ENCODE data around the gene IFT80.
"Not testable (repeated sequence)": the region's sequence is repeated elsewhere in the genome, so short reads cannot be mapped to it uniquely, and the experiment has no call there.

Gene IFT80

GRCh38 chr3:160369784-160370183 lies 29.2 kb downstream of the IFT80 start:
- in situ Hi-C loops (cut with MboI; ENCODE audit: low sequenced_read_pairs), result no loop called here

DNA sequence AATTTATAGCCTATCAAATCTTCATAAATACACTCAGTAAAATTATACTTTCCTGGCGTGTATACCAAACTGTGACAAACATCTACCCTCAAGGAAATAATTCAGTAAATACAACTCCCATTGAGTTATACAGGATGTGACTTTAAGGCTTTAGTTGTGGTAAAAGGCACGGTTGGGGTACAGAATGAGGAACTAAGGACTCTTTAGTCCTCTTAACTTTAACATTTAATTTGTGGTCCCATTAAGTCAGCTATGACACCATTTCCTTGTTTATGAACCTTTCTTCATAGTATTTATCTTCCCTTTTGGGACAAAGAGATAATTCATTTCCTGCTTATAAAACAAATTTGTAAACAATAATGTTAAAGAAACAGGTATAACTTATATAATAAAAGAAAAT lies 30.2 kb downstream of the IFT80 start:
- in situ Hi-C loops (cut with MboI; ENCODE audit: low sequenced_read_pairs), result no loop called here

DNA sequence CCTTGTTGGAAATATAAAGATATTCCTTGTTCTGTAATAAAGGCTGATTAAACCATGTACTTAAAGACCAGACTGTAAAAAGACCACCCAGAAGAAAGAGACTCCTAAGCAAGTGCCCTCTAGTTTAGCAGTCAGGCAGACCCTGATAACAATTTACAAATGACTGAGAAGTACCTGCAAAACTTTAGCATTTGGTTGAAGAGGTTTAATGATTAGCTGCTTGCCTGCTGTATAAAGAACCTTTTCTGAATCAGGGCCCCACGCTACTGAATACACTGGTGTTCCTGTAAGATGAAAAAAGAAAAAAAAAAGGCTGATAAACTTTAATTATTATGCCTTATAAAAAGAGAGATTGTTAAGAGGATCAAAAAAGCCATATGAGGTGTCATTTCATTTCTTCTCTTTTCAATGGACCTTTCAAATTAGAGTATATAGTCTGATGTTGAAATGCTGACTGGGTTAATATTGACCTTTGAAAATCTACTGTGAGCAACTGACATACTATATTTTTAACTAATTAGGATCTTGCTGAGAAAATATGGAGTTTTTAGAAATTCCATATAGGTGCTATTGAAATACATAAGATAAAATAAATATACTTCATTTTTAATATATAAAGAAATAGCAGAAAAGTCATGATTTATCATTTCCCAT lies 33.0 kb downstream of the IFT80 start:
- in situ Hi-C loops (cut with MboI; ENCODE audit: low sequenced_read_pairs), result no loop called here

- in situ Hi-C loops (cut with MboI; ENCODE audit: low sequenced_read_pairs), result not testable (repeated sequence)
These were observed 36.1 kb downstream of the IFT80 start for GRCh38 chr3:160362896-160363295.

DNA sequence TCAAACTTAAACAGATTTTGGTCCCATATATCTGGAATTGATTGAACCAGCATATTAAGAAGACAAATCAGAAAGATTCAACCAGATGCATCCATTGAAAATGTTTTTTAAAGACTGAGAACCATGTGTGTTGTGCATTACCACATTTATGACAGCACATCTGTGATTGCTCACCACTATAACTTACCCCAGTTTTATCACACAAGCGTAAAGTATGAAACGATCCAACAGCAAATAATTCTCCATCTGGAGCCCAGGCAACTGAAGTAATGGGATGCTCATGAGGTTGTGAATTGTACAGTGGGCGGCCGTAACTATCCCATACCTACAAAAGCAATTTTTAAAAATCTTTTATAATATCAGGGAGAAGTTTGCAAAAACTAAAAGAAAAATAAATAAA lies 43.2 kb downstream of the IFT80 start:
- in situ Hi-C loops (cut with MboI; ENCODE audit: low sequenced_read_pairs), result no loop called here

DNA sequence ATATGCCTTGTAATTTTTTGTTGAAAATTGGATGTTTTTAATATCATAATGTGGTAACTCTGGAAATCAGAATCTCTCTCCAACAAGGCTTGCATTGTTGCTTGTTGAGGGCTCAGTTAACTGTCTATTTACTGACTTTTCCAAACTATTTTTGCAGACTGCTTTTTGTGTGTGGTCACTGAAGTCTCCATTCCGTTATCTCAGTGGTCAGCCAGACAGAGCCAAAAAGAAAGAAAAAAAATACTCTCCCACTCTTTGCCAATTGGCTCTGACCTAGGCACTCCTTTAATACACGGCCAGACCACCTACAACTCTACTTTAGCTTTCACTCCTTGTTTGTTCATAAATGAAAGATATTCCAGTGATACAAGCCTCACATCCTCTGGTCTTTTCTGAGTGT lies 52.5 kb downstream of the IFT80 start:
- in situ Hi-C loops (cut with MboI; ENCODE audit: low sequenced_read_pairs), result no loop called here

GRCh38 chr3:160343132-160343531 lies 55.9 kb downstream of the IFT80 start:
- in situ Hi-C loops (cut with MboI; ENCODE audit: low sequenced_read_pairs), result no loop called here

GRCh38 chr3:160340351-160340750 lies 58.7 kb downstream of the IFT80 start:
- in situ Hi-C loops (cut with MboI; ENCODE audit: low sequenced_read_pairs), result no loop called here

DNA sequence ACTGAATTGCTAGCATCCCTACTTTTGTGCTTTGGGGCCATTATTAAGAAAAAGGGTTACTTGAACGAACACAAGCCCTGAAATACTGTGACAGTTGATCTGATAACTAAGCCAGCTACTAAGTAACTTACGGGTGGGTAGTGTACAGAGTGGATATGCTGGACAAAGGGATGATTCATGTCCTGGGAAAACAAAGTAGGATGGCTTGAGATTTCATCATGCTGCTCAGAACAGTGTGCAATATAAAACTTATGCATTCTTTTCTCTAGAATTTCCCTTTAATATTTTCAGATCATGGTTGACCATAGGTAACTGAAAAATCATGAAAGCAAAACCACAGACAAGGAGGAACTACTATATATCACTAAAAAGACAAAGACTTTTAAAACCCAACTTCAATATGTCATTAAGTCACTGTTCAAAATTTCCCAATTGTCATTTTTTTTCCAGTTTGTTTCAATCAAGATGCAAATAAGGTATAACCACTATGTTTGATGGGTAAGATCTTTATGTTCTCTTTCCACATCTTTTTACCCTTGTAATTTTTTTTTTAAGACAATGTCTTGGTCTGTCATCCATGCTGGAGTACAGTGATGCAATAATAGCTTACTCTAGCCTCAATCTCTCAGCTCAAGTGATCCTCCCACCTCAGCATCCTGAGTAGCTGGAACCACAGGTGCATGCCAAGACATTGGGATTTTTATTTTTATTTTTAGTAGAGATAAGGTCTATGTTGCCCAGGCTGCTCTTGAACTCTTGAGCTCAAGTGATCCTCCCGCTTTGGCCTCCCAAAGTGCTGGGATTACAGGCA lies 67.7 kb downstream of the IFT80 start:
- in situ Hi-C loops (cut with MboI; ENCODE audit: low sequenced_read_pairs), result no loop called here

DNA sequence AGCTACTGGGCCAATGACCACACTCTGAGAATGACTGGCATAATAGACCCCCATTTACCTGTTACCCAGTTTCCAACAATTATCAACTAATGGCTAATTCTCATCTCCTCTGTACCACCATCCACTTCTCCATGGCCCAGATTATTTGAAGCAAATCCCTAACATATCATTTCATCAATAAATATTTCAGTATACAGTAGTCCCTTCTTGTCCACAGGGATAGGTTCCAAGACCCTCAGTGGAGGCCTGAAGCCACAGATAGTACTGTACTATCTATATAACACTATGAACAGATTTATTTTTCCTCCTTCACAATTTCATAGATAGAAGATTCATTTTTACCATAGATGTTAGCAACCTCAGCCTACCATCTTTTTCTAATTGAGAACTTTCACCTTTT lies 68.3 kb downstream of the IFT80 start:
- in situ Hi-C loops (cut with MboI; ENCODE audit: low sequenced_read_pairs), result no loop called here

DNA sequence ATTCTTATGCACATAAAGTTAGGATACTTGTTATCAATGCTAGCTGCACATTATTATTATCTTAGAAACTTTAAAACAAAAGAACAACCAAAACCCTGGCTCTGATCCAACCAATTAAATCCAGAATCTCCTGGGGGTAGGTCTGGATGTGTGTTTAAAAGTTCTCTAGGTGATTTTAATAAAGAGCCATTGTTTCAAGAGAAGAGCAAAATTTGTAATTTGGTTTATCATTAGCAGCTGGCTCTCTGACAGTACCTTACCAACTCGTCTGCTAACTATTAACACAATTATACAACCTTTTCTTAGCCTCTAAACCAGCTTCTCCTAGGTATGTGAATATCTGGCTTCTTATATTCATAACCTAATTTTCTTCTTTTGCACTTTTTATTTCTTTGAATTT lies 68.9 kb downstream of the IFT80 start:
- in situ Hi-C loops (cut with MboI; ENCODE audit: low sequenced_read_pairs), result no loop called here

DNA sequence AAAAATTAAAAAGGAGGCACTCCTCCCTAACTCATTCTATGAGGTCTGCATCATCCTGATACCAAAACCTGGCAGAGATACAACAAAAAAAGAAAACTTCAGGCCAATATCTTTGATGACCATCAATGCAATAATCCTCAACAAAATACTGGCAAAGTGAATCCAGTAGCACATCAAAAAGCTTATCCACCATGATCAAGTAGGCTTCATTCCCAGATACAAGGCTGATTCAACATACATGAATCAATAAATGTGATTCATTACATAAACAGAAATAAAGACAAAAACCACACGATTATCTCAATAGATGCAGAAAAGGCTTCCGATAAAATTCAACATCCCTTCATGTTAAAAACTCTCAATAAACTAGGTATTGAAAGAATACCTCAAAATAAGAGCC lies 72.7 kb downstream of the IFT80 start:
- in situ Hi-C loops (cut with MboI; ENCODE audit: low sequenced_read_pairs), result not testable (repeated sequence)

DNA sequence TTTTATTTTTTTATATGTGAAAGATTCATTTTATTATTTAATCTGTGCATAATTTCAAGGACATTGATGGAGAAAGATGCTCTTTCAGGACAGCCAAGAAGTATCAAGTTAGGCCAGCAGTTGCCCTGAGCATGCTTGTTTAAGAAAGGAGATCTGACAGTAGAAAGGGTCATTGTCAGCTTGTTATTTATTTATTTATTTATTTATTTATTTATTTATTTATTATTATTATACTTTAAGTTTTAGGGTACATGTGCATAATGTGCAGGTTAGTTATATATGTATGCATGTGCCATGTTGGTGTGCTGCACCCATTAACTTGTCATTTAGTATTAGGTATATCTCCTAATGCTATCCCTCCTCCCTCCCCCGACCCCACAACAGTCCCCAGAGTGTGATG lies 77.2 kb downstream of the IFT80 start:
- in situ Hi-C loops (cut with MboI; ENCODE audit: low sequenced_read_pairs), result not testable (repeated sequence)

DNA sequence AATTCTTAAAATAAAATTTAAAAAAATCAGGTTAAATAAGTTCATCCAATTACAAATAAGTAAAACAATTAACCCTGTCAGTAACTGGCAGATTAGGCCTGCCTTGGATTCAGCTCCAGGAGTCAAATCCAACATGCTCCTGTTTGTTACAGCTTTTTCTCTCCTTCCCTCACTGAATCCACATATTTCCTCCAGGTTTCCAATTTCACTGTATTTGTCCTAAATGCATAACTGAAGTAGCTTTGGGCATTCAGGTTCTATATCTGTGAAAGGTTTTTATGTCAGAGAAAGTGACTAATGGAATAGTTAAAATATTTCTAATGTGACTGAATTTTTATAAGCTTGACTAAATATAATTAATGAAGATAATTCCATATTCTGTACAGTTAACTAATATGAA lies 79.7 kb downstream of the IFT80 start:
- in situ Hi-C loops (cut with MboI; ENCODE audit: low sequenced_read_pairs), result no loop called here

DNA sequence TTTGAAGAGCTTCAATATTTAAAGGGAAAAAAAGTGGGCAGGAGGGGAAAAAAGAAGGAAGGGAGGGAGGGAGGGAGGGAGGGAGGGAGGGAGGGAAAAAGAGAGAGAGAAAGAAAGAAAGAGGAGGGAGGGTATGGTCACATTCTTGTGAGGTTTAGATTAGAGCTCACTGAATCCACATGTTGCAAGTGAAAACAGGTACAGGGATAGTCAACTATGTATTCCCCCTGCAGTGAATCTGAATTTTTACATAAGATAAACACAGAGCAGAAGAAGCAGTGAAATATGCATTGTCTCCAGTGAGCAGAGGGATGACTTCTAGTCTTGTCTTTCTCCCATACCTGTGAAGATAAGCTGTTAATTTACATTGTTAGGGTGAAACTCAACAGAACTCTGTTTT lies 84.0 kb downstream of the IFT80 start:
- in situ Hi-C loops (cut with MboI; ENCODE audit: low sequenced_read_pairs), result no loop called here

- in situ Hi-C loops (cut with MboI; ENCODE audit: low sequenced_read_pairs), result no loop called here
These were observed 86.9 kb downstream of the IFT80 start for GRCh38 chr3:160312014-160312624.

DNA sequence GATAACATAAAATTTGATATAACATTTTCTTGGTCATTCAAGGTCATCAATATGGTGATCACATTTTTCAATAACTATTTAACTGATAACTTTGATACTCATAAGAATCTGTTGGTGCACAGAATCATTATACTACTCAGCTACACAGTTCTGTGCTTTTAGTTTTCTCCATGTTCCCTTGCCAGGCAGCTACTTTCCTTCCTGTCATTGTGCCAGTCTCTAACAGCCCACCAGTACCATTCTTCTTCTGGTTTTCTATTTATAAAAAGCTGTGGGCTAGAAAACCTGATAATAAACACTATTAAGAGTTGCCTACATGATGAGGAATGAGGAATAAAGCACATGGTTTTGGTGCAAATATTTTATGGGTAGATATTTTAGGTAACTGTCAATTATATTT lies 96.2 kb downstream of the IFT80 start:
- in situ Hi-C loops (cut with MboI; ENCODE audit: low sequenced_read_pairs), result no loop called here

- in situ Hi-C loops (cut with MboI; ENCODE audit: low sequenced_read_pairs), result no loop called here
These were observed 102.4 kb downstream of the IFT80 start for GRCh38 chr3:160296591-160296990.

GRCh38 chr3:160291909-160292299 lies 107.1 kb downstream of the IFT80 start:
- in situ Hi-C loops (cut with MboI; ENCODE audit: low sequenced_read_pairs), result no loop called here

DNA sequence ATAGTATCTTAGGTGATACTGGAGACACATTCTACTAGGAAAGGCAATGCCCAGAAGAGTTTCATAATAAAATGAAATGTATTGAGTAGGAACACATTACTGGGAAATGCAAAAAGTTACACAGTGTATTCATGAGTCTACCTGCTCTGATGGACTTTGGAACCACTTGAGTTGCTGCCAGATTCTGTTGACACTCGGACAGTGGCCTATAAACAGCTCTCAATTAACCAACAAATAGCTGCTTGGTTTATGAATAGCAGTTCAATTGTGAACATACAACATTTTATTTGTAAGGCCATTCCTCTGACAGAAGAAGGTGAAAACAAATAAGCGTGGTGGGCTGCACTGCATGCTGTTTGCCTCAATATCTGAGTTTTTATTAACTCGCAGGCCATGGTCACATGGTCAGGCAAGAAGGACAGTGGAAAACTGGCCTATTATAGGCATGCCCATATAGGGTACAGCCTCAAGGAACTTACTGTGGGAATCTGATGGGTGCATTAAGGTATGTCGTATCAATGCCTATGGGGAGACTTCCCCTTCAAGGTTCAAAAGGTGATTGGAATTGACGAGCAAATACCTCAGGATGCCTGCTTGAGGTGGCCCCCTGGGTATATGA lies 107.6 kb downstream of the IFT80 start:
- in situ Hi-C loops (cut with MboI; ENCODE audit: low sequenced_read_pairs), result no loop called here

DNA sequence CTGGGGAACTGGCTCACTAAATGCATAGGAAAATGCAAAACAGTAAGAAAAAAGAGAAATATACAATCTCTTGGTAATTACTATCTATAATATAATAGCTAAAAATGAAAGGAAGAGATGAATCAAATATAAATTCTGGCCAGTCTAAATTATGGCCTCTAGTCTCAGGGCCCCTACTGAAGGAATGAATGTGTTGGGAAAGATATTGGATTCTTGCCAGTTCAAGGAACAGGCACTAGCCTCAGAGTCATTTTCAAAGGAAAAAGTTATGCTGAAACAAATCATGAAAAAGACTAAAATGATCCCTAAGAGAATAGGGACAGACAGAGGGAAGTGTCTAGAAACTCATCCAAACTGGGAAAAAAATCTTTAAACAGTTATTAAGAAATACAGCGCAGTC lies 111.4 kb downstream of the IFT80 start:
- in situ Hi-C loops (cut with MboI; ENCODE audit: low sequenced_read_pairs), result no loop called here

DNA sequence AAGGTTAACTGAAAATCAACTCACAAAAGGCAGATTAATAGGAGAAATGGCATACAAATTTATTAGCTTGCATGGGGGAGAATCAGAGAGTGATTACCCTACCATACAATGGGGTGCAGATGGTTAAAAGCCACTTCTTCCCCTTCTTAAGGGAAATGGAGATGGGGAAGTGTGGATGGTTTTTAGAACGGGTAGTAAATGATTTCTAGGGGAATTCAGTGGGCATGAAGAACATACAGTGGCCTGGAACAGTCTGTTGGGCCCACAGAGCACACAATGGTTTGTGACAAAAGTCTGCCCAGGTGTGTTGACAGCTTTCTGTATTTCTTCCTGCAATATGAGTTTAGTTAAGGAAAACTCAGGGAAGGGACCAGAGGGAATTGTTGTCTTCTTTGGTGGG lies 112.8 kb downstream of the IFT80 start:
- in situ Hi-C loops (cut with MboI; ENCODE audit: low sequenced_read_pairs), result no loop called here

All from HL-60/S4 (cell line).